Neural cell (in vitro differentiated cells): Measurements from ENCODE around the gene DTX1. TPM values are rescaled to one million over a fixed set of nuclear protein-coding genes. Genes with fewer than 3 reads are reported as not detected.

Experiments used
- H2AFZ ChIP-seq: fragments of 200-600, 300-800 bp; sonication (generic), shearing (Covaris generic); 2 replicates; pipeline ENCODE4 v1.6.0; 2014; ENCODE audit warnings: low read depth, mild to moderate bottlenecking, antibody characterized with exemption, low read length, moderate library complexity
- H3F3A ChIP-seq: fragments of 200-600 bp; shearing (Covaris generic); 2 replicates; pipeline ENCODE4 v1.6.1; 2016; ENCODE audit warnings: mild to moderate bottlenecking, moderate library complexity, mixed read lengths, antibody characterized with exemption, low read length; ENCODE audit not compliant: insufficient read depth, poor library complexity, severe bottlenecking
- H3K27ac ChIP-seq: fragments of 200-600, 300-800 bp; sonication (generic), shearing (Covaris generic); 2 replicates; pipeline ENCODE4 v1.5.1; 2014; ENCODE audit warnings: mild to moderate bottlenecking, low read length, moderate library complexity
- H3K27me3 ChIP-seq: fragments of 300-800, 200-600 bp; sonication (generic), shearing (Covaris generic); 2 replicates; pipeline ENCODE4 v1.6.0; 2014; ENCODE audit warnings: mild to moderate bottlenecking, low read depth, low read length, moderate library complexity; ENCODE audit not compliant: insufficient read depth
- H3K36me3 ChIP-seq: fragments of 300-800, 200-600 bp; sonication (generic), shearing (Covaris generic); 2 replicates; pipeline ENCODE4 v1.5.1; 2014; ENCODE audit warnings: mild to moderate bottlenecking, antibody characterized with exemption, low read length, moderate library complexity; ENCODE audit not compliant: insufficient read depth
- H3K4me2 ChIP-seq: fragments of 300-800, 200-600 bp; sonication (generic), shearing (Covaris generic); 2 replicates; pipeline ENCODE4 v1.6.0; 2014; ENCODE audit warnings: mild to moderate bottlenecking, low read length
- H3K4me3 ChIP-seq: fragments of 300-800, 200-600 bp; sonication (generic), shearing (Covaris generic); 2 replicates; pipeline ENCODE4 v1.5.1; 2014; ENCODE audit warnings: mild to moderate bottlenecking, low read length, moderate library complexity
- H3K79me2 ChIP-seq: fragments of 200-600 bp; shearing (Covaris generic); replicated peaks from 2 replicates; pipeline ENCODE4 v1.6.0; 2014; ENCODE audit warnings: mild to moderate bottlenecking, low read length, moderate library complexity; ENCODE audit not compliant: insufficient read depth
- H3K9ac ChIP-seq: fragments of 300-800, 200-600 bp; sonication (generic), shearing (Covaris generic); 2 replicates; pipeline ENCODE4 v1.6.1; 2016; ENCODE audit warnings: mild to moderate bottlenecking, low read length, mixed read lengths
- H3K9me2 ChIP-seq: fragments of 200-600 bp; shearing (Covaris generic); 2 replicates; pipeline ENCODE4 v1.6.1; 2016; ENCODE audit warnings: mild to moderate bottlenecking, low read length, mixed read lengths; ENCODE audit not compliant: insufficient read depth
- H3K9me3 ChIP-seq: fragments of 200-600, 300-800 bp; sonication (generic), shearing (Covaris generic); 2 replicates; pipeline ENCODE4 v1.6.1; 2016; ENCODE audit warnings: mild to moderate bottlenecking, mixed run types, low read length, moderate library complexity, mixed read lengths
- H4K20me1 ChIP-seq: fragments of 200-600 bp; shearing (Covaris generic); 2 replicates; pipeline ENCODE4 v1.6.1; 2016; ENCODE audit warnings: mild to moderate bottlenecking, mixed run types; ENCODE audit not compliant: insufficient read depth
- EP300 ChIP-seq: fragments of 450-650 bp; conservative IDR thresholded peaks from 2 replicates; pipeline ENCODE4 v1.6.1; 2014; ENCODE audit warnings: antibody characterized with exemption, mild to moderate bottlenecking, moderate library complexity; ENCODE audit not compliant: poor library complexity, severe bottlenecking
- EZH2 ChIP-seq: fragments of 200-600, 300-800 bp; shearing (Covaris generic), sonication (generic); IDR thresholded peaks from 2 replicates; pipeline ENCODE4 v1.6.1; 2014; ENCODE audit warnings: antibody characterized with exemption, low read length, borderline replicate concordance, mild to moderate bottlenecking; ENCODE audit not compliant: insufficient read depth, poor library complexity, severe bottlenecking
- MXI1 ChIP-seq: fragments of 450-650 bp; conservative IDR thresholded peaks from 2 replicates; pipeline ENCODE4 v1.6.1; 2014; ENCODE audit warnings: antibody characterized with exemption, mild to moderate bottlenecking; ENCODE audit not compliant: poor library complexity, severe bottlenecking
- POLR2AphosphoS5 ChIP-seq: IDR thresholded peaks from 2 replicates; pipeline ENCODE4 v1.6.1; 2012
- RAD21 ChIP-seq: fragments of 450-650 bp; conservative IDR thresholded peaks from 2 replicates; pipeline ENCODE4 v1.6.1; 2014; ENCODE audit warnings: antibody characterized with exemption, mild to moderate bottlenecking, moderate library complexity
- SMC3 ChIP-seq: fragments of 450-650 bp; conservative IDR thresholded peaks from 2 replicates; pipeline ENCODE4 v1.6.1; 2014; ENCODE audit warnings: antibody characterized with exemption, mild to moderate bottlenecking, moderate library complexity; ENCODE audit not compliant: poor library complexity
- TAF1 ChIP-seq: IDR thresholded peaks from 2 replicates; pipeline ENCODE4 v1.6.1; 2012; ENCODE audit warnings: low read depth
- polyA plus RNA-seq: library from polyadenylated mRNA; depleted of rRNA; stranded (reverse); fragments of >200 nt; gene quantifications from 2 replicates; pipeline ENCODE4 v1.2.3, GENCODE V29; 2014
- TF ChIP-seq, protein P1 (sequence below): fragments of 450-650 bp; IDR thresholded peaks from 2 replicates; pipeline ENCODE4 v1.5.1; 2014; ENCODE audit warnings: antibody characterized with exemption, mild to moderate bottlenecking, moderate library complexity; ENCODE audit not compliant: poor library complexity, severe bottlenecking
- TF ChIP-seq, protein P2 (sequence below): IDR thresholded peaks from 2 replicates; pipeline ENCODE4 v1.6.1; 2012; ENCODE audit warnings: borderline replicate concordance

DTX1 gene
- polyA plus RNA-seq, 1 donor from 2014 or later = 30.7 TPM

DNA sequence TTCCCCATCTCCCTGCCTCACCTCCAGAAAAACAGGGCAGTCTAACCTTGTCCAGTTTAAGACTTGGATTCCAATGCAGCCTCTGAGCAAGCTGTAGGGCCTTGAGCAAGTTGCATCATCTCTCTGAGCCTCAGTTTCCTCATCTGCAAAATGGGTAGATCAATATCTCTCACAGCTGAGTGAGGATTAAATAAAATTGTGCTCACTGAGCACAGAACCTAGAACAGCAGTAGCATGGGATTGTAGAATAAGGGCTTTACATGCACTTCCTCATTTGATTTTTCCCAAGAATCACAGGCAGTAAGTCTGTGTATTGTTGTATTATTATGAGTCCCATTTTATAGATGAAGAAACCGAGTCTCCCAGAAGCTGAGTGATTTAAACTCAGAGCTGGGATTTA is 2.0 kb downstream of the DTX1 start:
- TF ChIP-seq SMC3 = no peak
- no peak for TF ChIP-seq EZH2
- TF ChIP-seq POLR2AphosphoS5 = no peak
- no peak for TF ChIP-seq RAD21
- no peak for TF ChIP-seq EP300
- TF ChIP-seq, protein P1, sequence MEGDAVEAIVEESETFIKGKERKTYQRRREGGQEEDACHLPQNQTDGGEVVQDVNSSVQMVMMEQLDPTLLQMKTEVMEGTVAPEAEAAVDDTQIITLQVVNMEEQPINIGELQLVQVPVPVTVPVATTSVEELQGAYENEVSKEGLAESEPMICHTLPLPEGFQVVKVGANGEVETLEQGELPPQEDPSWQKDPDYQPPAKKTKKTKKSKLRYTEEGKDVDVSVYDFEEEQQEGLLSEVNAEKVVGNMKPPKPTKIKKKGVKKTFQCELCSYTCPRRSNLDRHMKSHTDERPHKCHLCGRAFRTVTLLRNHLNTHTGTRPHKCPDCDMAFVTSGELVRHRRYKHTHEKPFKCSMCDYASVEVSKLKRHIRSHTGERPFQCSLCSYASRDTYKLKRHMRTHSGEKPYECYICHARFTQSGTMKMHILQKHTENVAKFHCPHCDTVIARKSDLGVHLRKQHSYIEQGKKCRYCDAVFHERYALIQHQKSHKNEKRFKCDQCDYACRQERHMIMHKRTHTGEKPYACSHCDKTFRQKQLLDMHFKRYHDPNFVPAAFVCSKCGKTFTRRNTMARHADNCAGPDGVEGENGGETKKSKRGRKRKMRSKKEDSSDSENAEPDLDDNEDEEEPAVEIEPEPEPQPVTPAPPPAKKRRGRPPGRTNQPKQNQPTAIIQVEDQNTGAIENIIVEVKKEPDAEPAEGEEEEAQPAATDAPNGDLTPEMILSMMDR = no peak
- TF ChIP-seq, protein P2, sequence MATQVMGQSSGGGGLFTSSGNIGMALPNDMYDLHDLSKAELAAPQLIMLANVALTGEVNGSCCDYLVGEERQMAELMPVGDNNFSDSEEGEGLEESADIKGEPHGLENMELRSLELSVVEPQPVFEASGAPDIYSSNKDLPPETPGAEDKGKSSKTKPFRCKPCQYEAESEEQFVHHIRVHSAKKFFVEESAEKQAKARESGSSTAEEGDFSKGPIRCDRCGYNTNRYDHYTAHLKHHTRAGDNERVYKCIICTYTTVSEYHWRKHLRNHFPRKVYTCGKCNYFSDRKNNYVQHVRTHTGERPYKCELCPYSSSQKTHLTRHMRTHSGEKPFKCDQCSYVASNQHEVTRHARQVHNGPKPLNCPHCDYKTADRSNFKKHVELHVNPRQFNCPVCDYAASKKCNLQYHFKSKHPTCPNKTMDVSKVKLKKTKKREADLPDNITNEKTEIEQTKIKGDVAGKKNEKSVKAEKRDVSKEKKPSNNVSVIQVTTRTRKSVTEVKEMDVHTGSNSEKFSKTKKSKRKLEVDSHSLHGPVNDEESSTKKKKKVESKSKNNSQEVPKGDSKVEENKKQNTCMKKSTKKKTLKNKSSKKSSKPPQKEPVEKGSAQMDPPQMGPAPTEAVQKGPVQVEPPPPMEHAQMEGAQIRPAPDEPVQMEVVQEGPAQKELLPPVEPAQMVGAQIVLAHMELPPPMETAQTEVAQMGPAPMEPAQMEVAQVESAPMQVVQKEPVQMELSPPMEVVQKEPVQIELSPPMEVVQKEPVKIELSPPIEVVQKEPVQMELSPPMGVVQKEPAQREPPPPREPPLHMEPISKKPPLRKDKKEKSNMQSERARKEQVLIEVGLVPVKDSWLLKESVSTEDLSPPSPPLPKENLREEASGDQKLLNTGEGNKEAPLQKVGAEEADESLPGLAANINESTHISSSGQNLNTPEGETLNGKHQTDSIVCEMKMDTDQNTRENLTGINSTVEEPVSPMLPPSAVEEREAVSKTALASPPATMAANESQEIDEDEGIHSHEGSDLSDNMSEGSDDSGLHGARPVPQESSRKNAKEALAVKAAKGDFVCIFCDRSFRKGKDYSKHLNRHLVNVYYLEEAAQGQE = no peak
- no peak for TF ChIP-seq TAF1
- TF ChIP-seq MXI1 = no peak
- no peak overlapping the region for H3K27ac ChIP-seq
- H3K9me2 ChIP-seq = no peaks in the 10 kb centered on the region
- no peaks in the 10 kb centered on the region for H3F3A ChIP-seq
- no peaks in the 10 kb centered on the region for H3K36me3 ChIP-seq
- peak overlapping the region; percentile 18 for H3K4me2 ChIP-seq
- no peaks in the 10 kb centered on the region for H3K27me3 ChIP-seq
- peak overlapping the region; percentile 81 for H3K4me3 ChIP-seq
- H2AFZ ChIP-seq = no peak overlapping the region
- peaks cover 23% of the 10 kb centered on the region for H3K79me2 ChIP-seq
- H3K9ac ChIP-seq = no peak overlapping the region
- H3K9me3 ChIP-seq = no peaks in the 10 kb centered on the region
- H4K20me1 ChIP-seq = peaks cover 4% of the 10 kb centered on the region

DNA sequence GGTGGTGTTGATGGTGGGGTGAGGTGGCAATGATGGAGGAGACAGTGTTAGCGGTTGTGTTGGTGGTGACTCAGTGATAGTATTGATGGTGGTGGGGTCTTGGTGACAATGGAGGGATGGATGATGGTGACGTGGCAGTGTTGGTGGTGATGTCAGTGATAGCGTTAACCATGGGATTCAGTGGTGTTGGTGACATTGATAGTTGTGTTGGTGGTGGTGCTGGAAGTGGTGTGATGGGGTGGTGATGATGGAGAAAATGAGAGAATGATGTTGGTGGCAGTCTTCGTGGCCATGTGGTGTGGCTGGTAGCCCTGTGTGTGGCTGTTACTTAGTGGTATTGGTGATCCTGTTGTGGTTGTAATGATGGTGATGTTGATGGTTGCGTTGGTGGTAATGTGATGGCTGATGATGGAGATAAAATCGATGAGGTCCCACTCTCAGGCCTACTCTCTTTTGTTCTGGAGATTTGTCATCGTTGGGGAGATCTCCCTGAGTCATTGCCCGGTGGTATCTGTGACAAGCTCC is 2.6 kb downstream of the DTX1 start:
- Histone ChIP-seq H3K4me2 (peak overlapping the region; percentile 18), H3K4me3 (peak overlapping the region; percentile 81)

More for the DNA sequence above, 2.6 kb downstream of the DTX1 start:
- no peaks in the 10 kb centered on the region for H3K9me3 ChIP-seq
- peaks cover 23% of the 10 kb centered on the region for H3K79me2 ChIP-seq
- H3K9me2 ChIP-seq = no peaks in the 10 kb centered on the region
- no peak overlapping the region for H2AFZ ChIP-seq
- no peaks in the 10 kb centered on the region for H3K36me3 ChIP-seq
- H3K27ac ChIP-seq = no peak overlapping the region
- TF ChIP-seq, protein P2 = no peak
- TF ChIP-seq, protein P1 = no peak
- TF ChIP-seq SMC3 = no peak
- no peak for TF ChIP-seq RAD21
- TF ChIP-seq POLR2AphosphoS5 = no peak
- TF ChIP-seq EP300 = no peak
- TF ChIP-seq EZH2 = no peak
- no peak for TF ChIP-seq TAF1
- TF ChIP-seq MXI1 = no peak
- peaks cover 4% of the 10 kb centered on the region for H4K20me1 ChIP-seq
- H3K27me3 ChIP-seq = no peaks in the 10 kb centered on the region
- no peak overlapping the region for H3K9ac ChIP-seq
- H3F3A ChIP-seq = no peaks in the 10 kb centered on the region
